Stimulated activated CD4-positive, alpha-beta T cell treated with anti-CD3 and anti-CD28 coated beads, TNF-alpha, amount 100 ng/mL, for 4 hours (primary cell): ENCODE measurements around the gene SYNE2.

Experiments
- DNase-seq, 3 experiments: peaks; one replicate each; pipeline ENCODE4 v3.0.0-alpha.2; 2020; ENCODE audit warnings: low read depth in 3 of 3

The SYNE2 gene

GRCh38 chr14:64217308-64217707 is 364.5 kb downstream of the SYNE2 start:
- no peak for DNase-seq

- DNase-seq = no peak
Measured at GRCh38 chr14:64217834-64218233, 365.0 kb downstream of the SYNE2 start.

GRCh38 chr14:64218344-64219240 is 365.8 kb downstream of the SYNE2 start:
- DNase-seq = no peak

- DNase-seq = no peak
Measured at GRCh38 chr14:64220056-64220455, 367.3 kb downstream of the SYNE2 start.

- no peak for DNase-seq
Measured at GRCh38 chr14:64220466-64220865, 367.7 kb downstream of the SYNE2 start.

- no peak for DNase-seq
Measured at GRCh38 chr14:64221391-64222003, 368.7 kb downstream of the SYNE2 start.

GRCh38 chr14:64225151-64225757 is 372.4 kb downstream of the SYNE2 start:
- no peak for DNase-seq

GRCh38 chr14:64227856-64228255 is 375.1 kb downstream of the SYNE2 start:
- no peak for DNase-seq

- DNase-seq = no peak
Measured at GRCh38 chr14:64229489-64229888, 376.7 kb downstream of the SYNE2 start.

- no peak for DNase-seq
Measured at GRCh38 chr14:64232095-64232838, 379.5 kb downstream of the SYNE2 start.

GRCh38 chr14:64232944-64233343 is 380.1 kb downstream of the SYNE2 start:
- no peak for DNase-seq

- no peak for DNase-seq
Measured at GRCh38 chr14:64233531-64234190, 380.9 kb downstream of the SYNE2 start.

GRCh38 chr14:64234877-64235651 is 382.3 kb downstream of the SYNE2 start:
- no peak for DNase-seq

GRCh38 chr14:64235652-64236640 is 383.1 kb downstream of the SYNE2 start:
- no peak for DNase-seq

- DNase-seq = no peak
Measured at GRCh38 chr14:64238049-64238448, 385.2 kb downstream of the SYNE2 start.

- DNase-seq = no peak
Measured at GRCh38 chr14:64238631-64239030, 385.8 kb downstream of the SYNE2 start.

- no peak for DNase-seq
Measured at GRCh38 chr14:64244279-64244678, 391.5 kb downstream of the SYNE2 start.

GRCh38 chr14:64245491-64245890 is 392.7 kb downstream of the SYNE2 start:
- DNase-seq = no peak

GRCh38 chr14:64246688-64247087 is 393.9 kb downstream of the SYNE2 start:
- DNase-seq = no peak

GRCh38 chr14:64247195-64247594 is 394.4 kb downstream of the SYNE2 start:
- DNase-seq = no peak
